H1 (cell line): ENCODE data around the gene GYS2. TPM values are rescaled to one million over a fixed set of nuclear protein-coding genes. Genes with fewer than 3 reads are reported as not detected.

ENCODE experiments used
- CTCF ChIA-PET: fragments of 300-600 bp; sonication (Branson Sonifier 250); formaldehyde crosslinking; loops from one replicate; lab custom pipeline; 2021; ENCODE audit not compliant: partially characterized antibody; lab: Charles Lee
- POLR2A ChIA-PET: fragments of 300-600 bp; sonication (Branson Sonifier 250); formaldehyde crosslinking; loops from one replicate; lab custom pipeline; 2021; ENCODE audit warnings: inconsistent platforms; ENCODE audit not compliant: partially characterized antibody; lab: Charles Lee
- DNase-seq, 2 experiments: peaks; one replicate each; pipeline versions ENCODE4 v3.0.0 to v3.0.0-alpha.2; 2010 to 2022; ENCODE audit warnings: low spot score in 2 of 2, low read depth in 1 of 2, mixed read lengths in 1 of 2
- FAIRE-seq: peaks from 2 replicates; lab custom pipeline; 2011; peaks lifted over from hg19 to GRCh38; lab: Jason Lieb, UNC
- H2AFZ ChIP-seq: 2 replicates; pipeline ENCODE4 v1.8.1; 2012; ENCODE audit warnings: low read length, inconsistent platforms
- H2AK5ac ChIP-seq: 2 replicates; pipeline ENCODE4 v1.6.1; 2013; ENCODE audit warnings: low read depth, low read length
- H2BK120ac ChIP-seq: replicated peaks from 2 replicates; pipeline ENCODE3; 2013; ENCODE audit warnings: low read depth, low read length, inconsistent platforms
- H2BK12ac ChIP-seq: 2 replicates; pipeline ENCODE4 v1.6.1; 2013; ENCODE audit warnings: low read depth, low read length
- H2BK15ac ChIP-seq: 2 replicates; pipeline ENCODE4 v1.6.1; 2013; ENCODE audit warnings: low read length
- H2BK20ac ChIP-seq: 2 replicates; pipeline ENCODE4 v1.6.1; 2013; ENCODE audit warnings: low read length
- H2BK5ac ChIP-seq: 2 replicates; pipeline ENCODE4 v1.6.1; 2013; ENCODE audit warnings: low read depth, low read length
- H3K14ac ChIP-seq: 2 replicates; pipeline ENCODE4 v1.6.1; 2013; ENCODE audit warnings: inconsistent platforms; ENCODE audit not compliant: insufficient read length
- H3K18ac ChIP-seq: 2 replicates; pipeline ENCODE4 v1.6.1; 2013; ENCODE audit warnings: low read length; ENCODE audit errors: extremely low read depth
- H3K23ac ChIP-seq: 2 replicates; pipeline ENCODE4 v1.6.1; 2013; ENCODE audit warnings: inconsistent platforms; ENCODE audit not compliant: insufficient read length
- H3K23me2 ChIP-seq: 2 replicates; pipeline ENCODE4 v1.6.1; 2013; ENCODE audit warnings: low read depth, low read length
- H3K27ac ChIP-seq: 2 replicates; pipeline ENCODE4 v1.6.1; 2011; ENCODE audit warnings: low read depth, low read length, inconsistent platforms
- H3K27me3 ChIP-seq, 4 experiments: replicated peaks in 1 of 4; 1 replicate in 1 of 4; 2 replicates in 3 of 4; pipeline versions ENCODE4 v1.6.1 to v1.8.1; 2011 to 2013; ENCODE audit warnings: low read length in 3 of 4, mild to moderate bottlenecking in 3 of 4, inconsistent platforms in 2 of 4, mixed read lengths in 2 of 4, moderate library complexity in 1 of 4; ENCODE audit not compliant: control insufficient read depth in 3 of 4, insufficient read depth in 3 of 4; ENCODE audit errors: extremely low read depth in 1 of 4
- H3K36me3 ChIP-seq, 4 experiments: 2 replicates each; pipeline versions ENCODE4 v1.6.1 to v1.8.1; 2011 to 2013; ENCODE audit warnings: mild to moderate bottlenecking in 4 of 4, low read length in 3 of 4, moderate library complexity in 2 of 4, control low read depth in 1 of 4, inconsistent platforms in 1 of 4; ENCODE audit not compliant: insufficient read depth in 4 of 4, control insufficient read depth in 2 of 4
- H3K4ac ChIP-seq: replicated peaks from 2 replicates; pipeline ENCODE3; 2013; ENCODE audit warnings: low read length, low read depth, mixed read lengths, inconsistent platforms; ENCODE audit not compliant: insufficient read length
- H3K4me1 ChIP-seq, 4 experiments: replicated peaks in 1 of 4; 1 replicate in 1 of 4; 2 replicates in 3 of 4; pipeline versions ENCODE4 v1.6.1 to v1.8.1; 2011 to 2013; ENCODE audit warnings: low read length in 3 of 4, inconsistent platforms in 2 of 4, mixed read lengths in 1 of 4; ENCODE audit not compliant: insufficient read depth in 4 of 4, control insufficient read depth in 3 of 4
- H3K4me2 ChIP-seq, 2 experiments: 2 replicates each; pipeline versions ENCODE4 v1.6.1 to v1.8.1; 2011 to 2013; ENCODE audit warnings: low read depth in 2 of 2, low read length in 2 of 2, control low read depth in 1 of 2, inconsistent platforms in 1 of 2, mild to moderate bottlenecking in 1 of 2; ENCODE audit not compliant: insufficient read depth in 1 of 2
- H3K4me3 ChIP-seq, 4 experiments: fragments of 200-600, 300-600 bp in 1 of 4; sonication (generic), shearing (Covaris generic), sonication (Bioruptor Twin) in 1 of 4; 2 replicates each; pipeline versions ENCODE4 v1.5.1 to v1.8.1; 2011 to 2016; ENCODE audit warnings: low read length in 4 of 4, low read depth in 3 of 4, control low read depth in 2 of 4, inconsistent platforms in 2 of 4, mild to moderate bottlenecking in 2 of 4, mixed read lengths in 1 of 4, moderate library complexity in 1 of 4; ENCODE audit not compliant: insufficient read depth in 2 of 4; ENCODE audit errors: extremely low read depth in 1 of 4
- H3K56ac ChIP-seq: replicated peaks from 2 replicates; pipeline ENCODE3; 2013; ENCODE audit warnings: low read depth, mild to moderate bottlenecking, mixed read lengths, low read length, inconsistent platforms; ENCODE audit not compliant: insufficient read length
- H3K79me1 ChIP-seq: 2 replicates; pipeline ENCODE4 v1.6.1; 2013; ENCODE audit warnings: low read depth, low read length, control low read depth
- H3K79me2 ChIP-seq, 2 experiments: 2 replicates each; pipeline versions ENCODE4 v1.6.1 to v1.8.1; 2012 to 2013; ENCODE audit warnings: low read length in 2 of 2, mild to moderate bottlenecking in 2 of 2, inconsistent platforms in 1 of 2; ENCODE audit not compliant: insufficient read depth in 2 of 2, control insufficient read depth in 1 of 2
- H3K9ac ChIP-seq, 4 experiments: replicated peaks in 1 of 4; 1 replicate in 1 of 4; 2 replicates in 3 of 4; pipeline versions ENCODE4 v1.6.1 to v1.8.1; 2011 to 2013; ENCODE audit warnings: low read depth in 3 of 4, low read length in 3 of 4, control low read depth in 2 of 4, mild to moderate bottlenecking in 2 of 4, moderate library complexity in 2 of 4, inconsistent platforms in 1 of 4; ENCODE audit errors: extremely low read depth in 1 of 4
- H3K9me3 ChIP-seq, 2 experiments: 2 replicates each; pipeline versions ENCODE4 v1.6.1 to v1.8.1; 2012 to 2013; ENCODE audit warnings: mild to moderate bottlenecking in 2 of 2, moderate library complexity in 2 of 2, control low read depth in 1 of 2, inconsistent platforms in 1 of 2, low read depth in 1 of 2, low read length in 1 of 2, mixed read lengths in 1 of 2; ENCODE audit not compliant: insufficient read depth in 2 of 2
- H4K20me1 ChIP-seq, 2 experiments: replicated peaks in 1 of 2; 2 replicates each; pipeline versions ENCODE3 to v1.8.1; 2011 to 2013; ENCODE audit warnings: inconsistent platforms in 2 of 2, low read length in 2 of 2, mild to moderate bottlenecking in 1 of 2; ENCODE audit not compliant: insufficient read depth in 2 of 2, control insufficient read depth in 1 of 2
- H4K5ac ChIP-seq: 2 replicates; pipeline ENCODE4 v1.6.1; 2013; ENCODE audit warnings: low read length, low read depth, mixed read lengths, inconsistent platforms; ENCODE audit not compliant: insufficient read length
- H4K8ac ChIP-seq: 2 replicates; pipeline ENCODE4 v1.8.0; 2013; ENCODE audit warnings: mild to moderate bottlenecking, moderate library complexity, low read length, inconsistent platforms; ENCODE audit not compliant: insufficient read depth; ENCODE audit errors: extremely low read depth
- H4K91ac ChIP-seq: replicated peaks from 2 replicates; pipeline ENCODE3; 2013; ENCODE audit warnings: low read length, mixed read lengths, inconsistent platforms; ENCODE audit not compliant: insufficient read length
- CHD1 ChIP-seq: IDR thresholded peaks from 2 replicates; pipeline ENCODE4 v1.6.1; 2012; ENCODE audit warnings: low read depth, low read length, improper control_type of control experiment
- CHD2 ChIP-seq: IDR thresholded peaks from 2 replicates; pipeline ENCODE4 v1.6.1; 2012; ENCODE audit warnings: low read length, improper control_type of control experiment
- RFX5 ChIP-seq: IDR thresholded peaks from 2 replicates; pipeline ENCODE4 v1.6.1; 2011; ENCODE audit warnings: low read depth, low read length, improper control_type of control experiment, borderline replicate concordance
- WGBS, 2 experiments: shearing (Covaris generic) in 1 of 2; methylation state at CpG; one replicate each; pipeline versions ENCODE4 v1.1.6 to v1.1.7; 2013 to 2015; ENCODE audit warnings: low lambda C conversion rate in 2 of 2, mixed read lengths in 2 of 2, inconsistent platforms in 1 of 2, low coverage in 1 of 2, missing lambda C conversion rate in 1 of 2; ENCODE audit not compliant: insufficient replicate concordance in 2 of 2, insufficient coverage in 1 of 2, insufficient read length in 1 of 2; ENCODE audit errors: extremely low coverage in 1 of 2, missing lambda C conversion rate in 1 of 2; 5-methylcytosine and 5-hydroxymethylcytosine counted together
- polyA plus RNA-seq, 7 experiments: library from polyadenylated mRNA; depleted of rRNA in 3 of 7; stranded (reverse) in 5 of 7; unstranded in 2 of 7; fragments of >200 nt in 5 of 7; fragments of 200-250 nt in 2 of 7; gene quantifications; 1 replicate in 5 of 7; 2 replicates in 1 of 7; 4 replicates in 1 of 7; pipeline versions ENCODE4 v1.2.1 to v1.2.3, GENCODE V29; 2011 to 2013; ENCODE audit warnings: missing spikeins in 2 of 7, mixed read lengths in 2 of 7
- total RNA-seq: library from RNA; stranded (reverse); fragmentation: NEBNext Ultra II Directional; extraction: Animal tissue kit (Norgen Biotek cat#: 25700); gene quantifications from 2 replicates; pipeline ENCODE4 v1.2.1, GENCODE V29; 2021

The GYS2 gene
- total and polyA plus RNA-seq, 2 of the 8 experiments (the other 6 are each of a cell fraction or from before 2014, with no cell fraction given): not detected

DNA sequence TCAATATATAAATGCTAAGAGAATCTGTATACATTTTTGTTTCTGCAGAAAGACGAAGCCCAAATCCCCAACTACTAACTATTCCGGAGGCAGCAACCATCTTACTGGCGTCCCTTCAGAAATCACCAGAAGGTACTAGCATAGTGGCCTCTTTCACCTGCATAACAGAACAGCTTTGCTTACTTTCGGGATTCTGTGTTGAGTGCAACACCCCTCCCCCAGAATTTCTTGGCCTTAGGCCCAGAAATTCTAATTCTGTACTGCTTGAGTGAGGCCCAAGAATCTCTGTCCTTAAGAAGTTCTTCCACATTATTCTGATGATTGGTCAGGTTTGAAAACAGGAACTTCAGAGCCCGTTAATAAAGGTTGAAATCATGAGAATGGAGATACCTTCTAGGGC, 75.7 kb downstream of the GYS2 start:
- Histone ChIP-seq H3K4me1 (peaks cover 0 to 4% (median 0%) of the 10 kb centered on the region in 4 experiments; a peak in 1 of 7 replicates), H3K23ac (no peak overlapping the region), H3K79me2 (no peaks in the 10 kb centered on the region), H3K9me3 (no peaks in the 10 kb centered on the region), H3K36me3 (no peaks in the 10 kb centered on the region), H4K20me1 (no peaks in the 10 kb centered on the region), H4K8ac (no peak overlapping the region), H3K4me3 (no peak overlapping the region), H2AFZ (no peak overlapping the region), H3K4me2 (no peak overlapping the region), H3K14ac (no peak overlapping the region), H3K79me1 (no peaks in the 10 kb centered on the region), H3K9ac (no peak overlapping the region), H4K91ac (no peak overlapping the region), H3K4ac (no peak overlapping the region), H2BK120ac (no peak overlapping the region), H2BK5ac (no peak overlapping the region), H3K27me3 (peaks cover 0 to 16% (median 9%) of the 10 kb centered on the region in 4 experiments; a peak in 5 of 7 replicates), H3K56ac (no peak overlapping the region), H4K5ac (no peak overlapping the region), H3K27ac (no peak overlapping the region), H2BK15ac (no peak overlapping the region), H2BK12ac (no peak overlapping the region), H2AK5ac (no peak overlapping the region), H2BK20ac (no peak overlapping the region), H3K18ac (no peak overlapping the region), H3K23me2 (peaks cover 6% of the 10 kb centered on the region; the same call in 1 of the 2 replicates)
- no peak for DNase-seq
- ChIA-PET CTCF (no interaction called here), POLR2A (interaction anchor here (1.5 kb wide), 1 partner anchor 27 kb away, joined by 4 read pairs; no protein-coding TSS in a partner anchor)
- 88% methylated on average over 5 of the region's 5 CpGs; no CpG with 5 or more reads in 1 of the 2 experiments for WGBS, 2 experiments
- no peak for FAIRE-seq
- no peak for TF ChIP-seq CHD1
- TF ChIP-seq CHD2: no peak
- TF ChIP-seq RFX5: no peak
